Trophoblast cell (in vitro differentiated cells and primary cell): ENCODE results near the gene MED23.

Source experiments
- DNase-seq, 2 donors: peaks; one replicate each; pipeline ENCODE4 v3.0.0-alpha.2; 2016
- H2AFZ ChIP-seq: 2 replicates; pipeline ENCODE4 v1.6.1; 2013; ENCODE audit warnings: low read length, moderate library complexity, mild to moderate bottlenecking; ENCODE audit not compliant: insufficient read depth, poor library complexity
- H2AK5ac ChIP-seq: 2 replicates; pipeline ENCODE4 v1.6.1; 2013; ENCODE audit warnings: mild to moderate bottlenecking, low read length
- H2BK120ac ChIP-seq: 2 replicates; pipeline ENCODE4 v1.6.1; 2013; ENCODE audit warnings: low read length, mild to moderate bottlenecking, moderate library complexity; ENCODE audit not compliant: insufficient read depth, poor library complexity
- H2BK12ac ChIP-seq: 2 replicates; pipeline ENCODE4 v1.6.1; 2013; ENCODE audit warnings: mild to moderate bottlenecking, low read length, moderate library complexity
- H2BK5ac ChIP-seq: 2 replicates; pipeline ENCODE4 v1.6.1; 2013; ENCODE audit warnings: low read length, low read depth, moderate library complexity, mild to moderate bottlenecking; ENCODE audit not compliant: poor library complexity
- H3K14ac ChIP-seq: 2 replicates; pipeline ENCODE4 v1.6.1; 2013; ENCODE audit warnings: mild to moderate bottlenecking, low read length
- H3K18ac ChIP-seq: 2 replicates; pipeline ENCODE4 v1.6.1; 2013; ENCODE audit warnings: mild to moderate bottlenecking, low read length
- H3K23ac ChIP-seq: 2 replicates; pipeline ENCODE4 v1.6.1; 2013; ENCODE audit warnings: low read length
- H3K27ac ChIP-seq: 2 replicates; pipeline ENCODE4 v1.5.1; 2013; ENCODE audit warnings: low read depth, mild to moderate bottlenecking, inconsistent platforms, low read length, moderate library complexity
- H3K27me3 ChIP-seq: 2 replicates; pipeline ENCODE4 v1.6.1; 2013; ENCODE audit warnings: inconsistent platforms, mild to moderate bottlenecking, low read length, moderate library complexity; ENCODE audit not compliant: insufficient read depth
- H3K36me3 ChIP-seq, 2 experiments: 1 replicate in 1 of 2; 2 replicates in 1 of 2; pipeline ENCODE4 v1.6.1; 2013; ENCODE audit warnings: low read length in 2 of 2, mild to moderate bottlenecking in 2 of 2, moderate library complexity in 1 of 2; ENCODE audit not compliant: insufficient read depth in 2 of 2, control insufficient read depth in 1 of 2
- H3K4ac ChIP-seq: 2 replicates; pipeline ENCODE4 v1.6.1; 2013; ENCODE audit warnings: low read depth, mild to moderate bottlenecking, low read length, moderate library complexity
- H3K4me1 ChIP-seq, 2 experiments: 1 replicate in 1 of 2; 2 replicates in 1 of 2; pipeline ENCODE4 v1.6.1; 2013; ENCODE audit warnings: low read length in 2 of 2, mild to moderate bottlenecking in 2 of 2, moderate library complexity in 1 of 2; ENCODE audit not compliant: insufficient read depth in 2 of 2, control insufficient read depth in 1 of 2
- H3K4me2 ChIP-seq: 2 replicates; pipeline ENCODE4 v1.6.1; 2013; ENCODE audit warnings: inconsistent platforms, mild to moderate bottlenecking, low read length, moderate library complexity
- H3K4me3 ChIP-seq: 2 replicates; pipeline ENCODE4 v1.5.1; 2013; ENCODE audit warnings: mild to moderate bottlenecking, low read depth, low read length, inconsistent platforms
- H3K79me1 ChIP-seq: one replicate; pipeline ENCODE4 v1.6.1; 2013; ENCODE audit warnings: low read length
- H3K79me2 ChIP-seq: 2 replicates; pipeline ENCODE4 v1.6.1; 2013; ENCODE audit warnings: low read length, mild to moderate bottlenecking; ENCODE audit not compliant: control insufficient read depth, insufficient read depth, poor library complexity
- H3K9ac ChIP-seq: 2 replicates; pipeline ENCODE4 v1.6.1; 2013; ENCODE audit warnings: mild to moderate bottlenecking, low read length
- H3K9me3 ChIP-seq: 2 replicates; pipeline ENCODE4 v1.6.1; 2013; ENCODE audit warnings: low read depth, mild to moderate bottlenecking, control low read depth, inconsistent platforms, low read length; ENCODE audit not compliant: insufficient read depth
- H4K12ac ChIP-seq: 2 replicates; pipeline ENCODE4 v1.6.1; 2013; ENCODE audit warnings: low read depth, mild to moderate bottlenecking, low read length, moderate library complexity
- H4K8ac ChIP-seq: 2 replicates; pipeline ENCODE4 v1.6.1; 2013; ENCODE audit warnings: low read depth, mild to moderate bottlenecking, low read length, moderate library complexity
- H4K91ac ChIP-seq: one replicate; pipeline ENCODE4 v1.6.1; 2013; ENCODE audit warnings: low read depth, mild to moderate bottlenecking, low read length, moderate library complexity
- WGBS: extraction: QIAGEN DNeasy Blood & Tissue Kit; methylation state at CpG from one replicate; pipeline ENCODE4 v1.1.7; 2013; ENCODE audit warnings: missing lambda C conversion rate; ENCODE audit not compliant: insufficient read length, insufficient coverage; ENCODE audit errors: extremely low coverage; 5-methylcytosine and 5-hydroxymethylcytosine counted together

Gene MED23

DNA sequence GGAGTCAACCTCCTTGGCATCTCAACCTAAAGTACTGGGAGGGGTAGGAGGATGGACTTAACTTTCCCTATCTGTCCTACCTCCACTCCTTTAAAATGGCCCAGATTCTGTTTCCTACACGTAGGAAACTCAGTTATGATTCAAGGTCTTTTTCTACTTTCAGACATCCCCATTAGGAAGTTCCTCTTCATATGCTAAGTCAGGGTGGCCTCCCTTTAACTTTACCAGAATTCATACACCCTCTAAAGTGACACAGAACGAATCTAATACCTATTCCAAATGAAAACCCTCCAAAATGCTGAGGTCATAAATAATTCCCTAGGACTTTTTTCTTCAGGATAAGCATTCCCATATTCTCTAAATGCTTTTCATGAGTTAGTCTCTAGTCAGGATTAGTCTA lies 39.4 kb downstream of the MED23 start:
- Histone ChIP-seq H4K91ac (no peak overlapping the region), H2BK12ac (no peak overlapping the region), H3K4me2 (no peak overlapping the region), H2AK5ac (no peak overlapping the region), H2BK5ac (no peak overlapping the region), H3K23ac (no peak overlapping the region), H3K18ac (no peak overlapping the region), H3K9me3 (no peaks in the 10 kb centered on the region), H3K9ac (no peak overlapping the region), H4K12ac (no peak overlapping the region), H4K8ac (no peak overlapping the region), H2BK120ac (no peak overlapping the region), H3K27ac (no peak overlapping the region), H3K79me2 (no peaks in the 10 kb centered on the region), H3K4me3 (no peak overlapping the region), H3K4ac (no peak overlapping the region), H2AFZ (no peak overlapping the region), H3K14ac (no peak overlapping the region), H3K36me3 (peaks cover 21% of the 10 kb centered on the region in 2 experiments), H3K4me1 (no peaks in the 10 kb centered on the region), H3K79me1 (no peaks in the 10 kb centered on the region), H3K27me3 (no peaks in the 10 kb centered on the region)
- WGBS: no CpG with 5 or more reads among the region's 2 CpGs
- no peak for DNase-seq

DNA sequence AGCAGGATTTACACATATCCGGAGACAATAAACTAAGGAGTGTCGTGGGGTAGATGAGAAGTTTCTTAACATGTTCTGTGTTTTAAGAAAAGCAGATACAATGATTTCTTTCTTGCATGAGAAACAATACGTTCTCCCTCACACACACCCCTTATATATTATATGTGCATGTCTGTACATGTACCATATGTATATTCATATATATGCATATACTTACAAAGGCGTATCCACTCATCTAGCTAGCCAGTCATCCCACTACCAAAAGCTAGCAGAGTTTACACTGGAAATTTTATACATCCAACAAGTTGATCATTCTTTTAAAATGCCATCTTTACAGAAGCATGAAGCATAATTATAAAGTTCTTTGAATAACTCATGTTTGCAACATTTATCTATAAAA lies 40.1 kb downstream of the MED23 start:
- no peak overlapping the region for H3K4me2 ChIP-seq
- no CpG with 5 or more reads among the region's 4 CpGs for WGBS
- H3K27me3 ChIP-seq: no peaks in the 10 kb centered on the region
- no peak overlapping the region for H3K9ac ChIP-seq
- H4K8ac ChIP-seq: no peak overlapping the region
- no peak overlapping the region for H2BK12ac ChIP-seq
- H3K4ac ChIP-seq: no peak overlapping the region
- H2AK5ac ChIP-seq: no peak overlapping the region
- no peak overlapping the region for H2BK5ac ChIP-seq
- no peak overlapping the region for H2BK120ac ChIP-seq
- H2AFZ ChIP-seq: no peak overlapping the region
- no peaks in the 10 kb centered on the region for H3K4me1 ChIP-seq
- H4K91ac ChIP-seq: no peak overlapping the region
- no peak overlapping the region for H3K18ac ChIP-seq
- H4K12ac ChIP-seq: no peak overlapping the region
- H3K23ac ChIP-seq: no peak overlapping the region
- no peaks in the 10 kb centered on the region for H3K9me3 ChIP-seq
- no peak overlapping the region for H3K27ac ChIP-seq
- DNase-seq: no peak
- H3K36me3 ChIP-seq: peaks cover 19 to 20% of the 10 kb centered on the region in 2 experiments
- no peaks in the 10 kb centered on the region for H3K79me1 ChIP-seq
- no peaks in the 10 kb centered on the region for H3K79me2 ChIP-seq
- no peak overlapping the region for H3K14ac ChIP-seq
- H3K4me3 ChIP-seq: no peak overlapping the region

DNA sequence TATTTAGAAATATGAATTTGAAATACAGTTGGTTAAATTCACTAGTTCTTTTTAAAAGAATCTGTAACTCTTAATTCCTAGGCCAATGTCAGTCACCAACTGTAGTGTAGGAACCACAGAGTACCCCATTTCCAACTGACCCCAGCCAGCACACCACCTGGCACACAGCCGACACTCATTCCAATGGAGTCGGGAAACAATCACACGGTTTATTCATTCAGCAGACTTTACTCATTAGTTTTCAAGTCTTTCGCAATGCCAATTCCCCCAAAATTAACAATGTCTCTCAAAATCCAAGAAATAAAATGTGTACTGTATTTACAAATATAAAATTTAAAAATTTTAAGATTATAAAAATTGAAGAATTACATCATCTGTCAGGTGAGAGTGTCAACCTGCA lies 41.5 kb downstream of the MED23 start:
- Histone ChIP-seq H2AK5ac (no peak overlapping the region), H3K23ac (no peak overlapping the region), H3K4ac (no peak overlapping the region), H4K8ac (no peak overlapping the region), H3K36me3 (peaks cover 18 to 20% of the 10 kb centered on the region in 2 experiments), H3K9me3 (no peaks in the 10 kb centered on the region), H2BK12ac (no peak overlapping the region), H2AFZ (no peak overlapping the region), H3K79me1 (no peaks in the 10 kb centered on the region), H3K27me3 (no peaks in the 10 kb centered on the region), H3K4me1 (no peaks in the 10 kb centered on the region), H3K27ac (no peak overlapping the region), H4K91ac (no peak overlapping the region), H4K12ac (no peak overlapping the region), H3K4me3 (no peak overlapping the region), H3K14ac (no peak overlapping the region), H3K79me2 (no peaks in the 10 kb centered on the region), H2BK5ac (no peak overlapping the region), H3K4me2 (no peak overlapping the region), H3K18ac (no peak overlapping the region), H2BK120ac (no peak overlapping the region), H3K9ac (no peak overlapping the region)
- no CpG with 5 or more reads among the region's 4 CpGs for WGBS
- no peak for DNase-seq

DNA sequence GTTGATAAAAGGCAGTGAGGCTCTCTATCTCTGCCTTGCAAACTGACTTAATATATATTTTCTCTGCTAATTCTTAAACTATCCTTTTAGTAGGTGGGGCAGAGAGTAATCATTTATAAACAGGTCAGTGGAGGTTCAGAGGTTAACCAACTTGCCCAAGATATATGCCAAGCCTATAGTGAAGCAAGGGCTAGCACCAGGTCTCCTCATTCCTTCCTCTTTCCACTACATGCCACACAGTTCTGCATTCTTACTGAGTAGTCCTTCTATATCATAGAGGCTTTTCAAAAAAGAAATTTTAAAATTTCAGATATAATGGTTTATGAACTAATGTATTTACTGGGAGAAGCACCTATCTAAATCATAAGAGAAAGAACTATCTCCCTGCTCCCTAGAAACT lies 46.5 kb downstream of the MED23 start:
- no peaks in the 10 kb centered on the region for H3K9me3 ChIP-seq
- H3K79me1 ChIP-seq: no peaks in the 10 kb centered on the region
- no peak overlapping the region for H3K9ac ChIP-seq
- H2BK5ac ChIP-seq: no peak overlapping the region
- DNase-seq: no peak
- H3K4ac ChIP-seq: no peak overlapping the region
- no peak overlapping the region for H2AFZ ChIP-seq
- H3K4me3 ChIP-seq: no peak overlapping the region
- H3K27ac ChIP-seq: no peak overlapping the region
- H3K27me3 ChIP-seq: no peaks in the 10 kb centered on the region
- no peak overlapping the region for H4K91ac ChIP-seq
- no peak overlapping the region for H3K14ac ChIP-seq
- H2AK5ac ChIP-seq: no peak overlapping the region
- no peak overlapping the region for H3K18ac ChIP-seq
- H2BK12ac ChIP-seq: no peak overlapping the region
- H3K4me2 ChIP-seq: no peak overlapping the region
- no peaks in the 10 kb centered on the region for H3K79me2 ChIP-seq
- H3K4me1 ChIP-seq: no peaks in the 10 kb centered on the region
- H3K36me3 ChIP-seq: peaks cover 9 to 10% of the 10 kb centered on the region in 2 experiments
- no peak overlapping the region for H4K12ac ChIP-seq
- H2BK120ac ChIP-seq: no peak overlapping the region
- H3K23ac ChIP-seq: no peak overlapping the region
- no peak overlapping the region for H4K8ac ChIP-seq
